ENCODE results near the gene PRKCD. TPM values are rescaled to one million over a fixed set of nuclear protein-coding genes. Genes with fewer than 3 reads are reported as not detected.

PRKCD gene
- polyA plus RNA-seq, 3 donors: 123 to 329 (median 158) TPM

DNA sequence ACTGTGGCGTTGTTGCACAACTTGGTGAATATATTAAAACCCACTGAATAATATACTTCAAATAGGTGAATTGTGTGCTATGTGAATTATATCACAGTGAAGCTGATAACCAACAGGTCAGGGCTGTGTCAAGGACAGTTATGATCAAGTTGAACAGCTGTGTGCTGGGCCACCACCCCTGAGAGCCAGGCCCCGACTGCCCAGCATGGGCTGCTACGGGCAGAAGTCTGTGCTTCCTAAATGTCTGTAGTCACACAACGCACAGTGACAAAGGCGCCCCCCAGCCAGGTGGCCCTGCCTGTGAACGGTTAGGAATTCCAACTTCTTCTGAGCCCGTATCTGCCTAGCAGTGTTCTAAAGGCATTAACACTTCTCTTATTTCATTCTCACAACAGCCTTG lies 62.0 kb downstream of the PRKCD start:
- H3K27me3 ChIP-seq (ENCODE audit: control insufficient read depth in 2 of 2, insufficient read depth in 2 of 2, low read length in 2 of 2): no peaks in the 10 kb centered on the region
- peak overlapping the region in 3 of 7 donors; percentile 10 to 40 (median 30) for H3K27ac Mint-ChIP-seq
- DNase-seq: no peak
- H3K9me3 Mint-ChIP-seq: peaks cover 0 to 4% (median 0%) of the 10 kb centered on the region in 7 donors
- peaks cover 10% of the 10 kb centered on the region for H3K4me1 Mint-ChIP-seq
- no peak overlapping the region for H3K4me3 ChIP-seq (replicated peaks in 1 of 3; ENCODE audit: low read depth in 2 of 3, low read length in 3 of 3)
- H3K36me3 ChIP-seq (replicated peaks in 1 of 2; ENCODE audit: control insufficient read depth in 1 of 2, insufficient read depth in 2 of 2, low read length in 2 of 2): peaks cover 55 to 59% of the 10 kb centered on the region in 2 donors
- H3K9ac ChIP-seq (ENCODE audit: insufficient read depth, low read length, poor library complexity, severe bottlenecking): no peak overlapping the region
- H3K27me3 Mint-ChIP-seq (ENCODE audit: low read depth in 3 of 3): no peaks in the 10 kb centered on the region
- TF ChIP-seq, protein P1, sequence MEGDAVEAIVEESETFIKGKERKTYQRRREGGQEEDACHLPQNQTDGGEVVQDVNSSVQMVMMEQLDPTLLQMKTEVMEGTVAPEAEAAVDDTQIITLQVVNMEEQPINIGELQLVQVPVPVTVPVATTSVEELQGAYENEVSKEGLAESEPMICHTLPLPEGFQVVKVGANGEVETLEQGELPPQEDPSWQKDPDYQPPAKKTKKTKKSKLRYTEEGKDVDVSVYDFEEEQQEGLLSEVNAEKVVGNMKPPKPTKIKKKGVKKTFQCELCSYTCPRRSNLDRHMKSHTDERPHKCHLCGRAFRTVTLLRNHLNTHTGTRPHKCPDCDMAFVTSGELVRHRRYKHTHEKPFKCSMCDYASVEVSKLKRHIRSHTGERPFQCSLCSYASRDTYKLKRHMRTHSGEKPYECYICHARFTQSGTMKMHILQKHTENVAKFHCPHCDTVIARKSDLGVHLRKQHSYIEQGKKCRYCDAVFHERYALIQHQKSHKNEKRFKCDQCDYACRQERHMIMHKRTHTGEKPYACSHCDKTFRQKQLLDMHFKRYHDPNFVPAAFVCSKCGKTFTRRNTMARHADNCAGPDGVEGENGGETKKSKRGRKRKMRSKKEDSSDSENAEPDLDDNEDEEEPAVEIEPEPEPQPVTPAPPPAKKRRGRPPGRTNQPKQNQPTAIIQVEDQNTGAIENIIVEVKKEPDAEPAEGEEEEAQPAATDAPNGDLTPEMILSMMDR (IDR thresholded peaks at IDR 0.05): no peak
- WGBS (ENCODE audit: insufficient coverage): 93% methylated on average over 4 of the region's 7 CpGs
- no peak overlapping the region for H3K4me3 Mint-ChIP-seq
- H2AFZ ChIP-seq (ENCODE audit: insufficient read depth, low read depth, low read length, poor library complexity, severe bottlenecking): no peak overlapping the region
- H3K79me2 ChIP-seq (ENCODE audit: insufficient read depth, low read length): peaks cover 18% of the 10 kb centered on the region
- H3K36me3 Mint-ChIP-seq: peaks cover 47 to 59% of the 10 kb centered on the region in 2 donors
- intact Hi-C loops (cut with micrococcal nuclease): no loop called here
- H3K27ac ChIP-seq (ENCODE audit: low read depth in 1 of 2, low read length in 2 of 2): peak overlapping the region in 1 of 2 donors; percentile 37
- peaks cover 1 to 9% of the 10 kb centered on the region in 2 donors for H3K4me1 ChIP-seq (ENCODE audit: control insufficient read depth in 1 of 2, insufficient read depth in 2 of 2, low read length in 2 of 2)
- H3K4me2 ChIP-seq (replicated peaks; ENCODE audit: extremely low read depth, low read length, poor library complexity, severe bottlenecking): no peak overlapping the region
- H3K9me3 ChIP-seq (replicated peaks in 1 of 2; ENCODE audit: control insufficient read depth in 1 of 2, insufficient read depth in 1 of 2, low read length in 2 of 2): no peaks in the 10 kb centered on the region
- peaks cover 78% of the 10 kb centered on the region for H4K20me1 ChIP-seq (ENCODE audit: insufficient read depth, low read length)

- Histone ChIP-seq H4K20me1 (ENCODE audit: insufficient read depth, low read length) (peaks cover 83% of the 10 kb centered on the region), H2AFZ (ENCODE audit: insufficient read depth, low read depth, low read length, poor library complexity, severe bottlenecking) (no peak overlapping the region), H3K27me3 (ENCODE audit: control insufficient read depth in 2 of 2, insufficient read depth in 2 of 2, low read length in 2 of 2) (no peaks in the 10 kb centered on the region), H3K27ac (ENCODE audit: low read depth in 1 of 2, low read length in 2 of 2) (peak overlapping the region in 1 of 2 donors; percentile 37), H3K4me2 (replicated peaks; ENCODE audit: extremely low read depth, low read length, poor library complexity, severe bottlenecking) (no peak overlapping the region), H3K9ac (ENCODE audit: insufficient read depth, low read length, poor library complexity, severe bottlenecking) (no peak overlapping the region), H3K9me3 (replicated peaks in 1 of 2; ENCODE audit: control insufficient read depth in 1 of 2, insufficient read depth in 1 of 2, low read length in 2 of 2) (no peaks in the 10 kb centered on the region), H3K79me2 (ENCODE audit: insufficient read depth, low read length) (peaks cover 20% of the 10 kb centered on the region), H3K4me3 (replicated peaks in 1 of 3; ENCODE audit: low read depth in 2 of 3, low read length in 3 of 3) (no peak overlapping the region), H3K36me3 (replicated peaks in 1 of 2; ENCODE audit: control insufficient read depth in 1 of 2, insufficient read depth in 2 of 2, low read length in 2 of 2) (peaks cover 60 to 64% of the 10 kb centered on the region in 2 donors), H3K4me1 (ENCODE audit: control insufficient read depth in 1 of 2, insufficient read depth in 2 of 2, low read length in 2 of 2) (peaks cover 0 to 3% of the 10 kb centered on the region in 2 donors)
- intact Hi-C loops (cut with micrococcal nuclease): no loop called here
- DNase-seq: no peak
- Mint-ChIP-seq H3K9me3 (peaks cover 0 to 3% (median 0%) of the 10 kb centered on the region in 7 donors), H3K27me3 (ENCODE audit: low read depth in 3 of 3) (no peaks in the 10 kb centered on the region), H3K4me1 (peaks cover 5% of the 10 kb centered on the region), H3K4me3 (no peak overlapping the region), H3K27ac (peak overlapping the region in 5 of 7 donors; percentile 40 to 76 (median 60)), H3K36me3 (peaks cover 52 to 64% of the 10 kb centered on the region in 2 donors)
- WGBS (ENCODE audit: insufficient coverage): 96% methylated on average over 8 of the region's 9 CpGs
- TF ChIP-seq, protein P1 (IDR thresholded peaks at IDR 0.05): no peak
Measured at GRCh38 chr3:53223541-53223966, 62.5 kb downstream of the PRKCD start.
